ENCODE results near the gene LRRC45.
"Not testable (repeated sequence)": the region's sequence is repeated elsewhere in the genome, so short reads cannot be mapped to it uniquely, and the experiment has no call there.

Gene LRRC45

GRCh38 chr17:82036634-82037091, 13.6 kb downstream of the LRRC45 start:
- DNase-seq (ENCODE audit: low spot score), result no peak

- DNase-seq (ENCODE audit: low spot score), result peak; percentile 89
Observed at GRCh38 chr17:82037092-82037888, 14.2 kb downstream of the LRRC45 start, which contains the start of gene DCXR. Gene DCXR, minus strand, starts transcription at chr17:82037697. Its CDS starts 15 bp downstream, at chr17:82037682.

- no peak for DNase-seq (ENCODE audit: low spot score)
Observed at GRCh38 chr17:82037889-82038195, 14.7 kb downstream of the LRRC45 start.

GRCh38 chr17:82038796-82039409, 15.8 kb downstream of the LRRC45 start:
- DNase-seq (ENCODE audit: low spot score), result not testable (repeated sequence)

GRCh38 chr17:82039695-82040299, 16.7 kb downstream of the LRRC45 start:
- no peak for DNase-seq (ENCODE audit: low spot score)

GRCh38 chr17:82041144-82041814, 18.2 kb downstream of the LRRC45 start:
- DNase-seq (ENCODE audit: low spot score), result no peak

GRCh38 chr17:82042649-82043048, 19.5 kb downstream of the LRRC45 start:
- no peak for DNase-seq (ENCODE audit: low spot score)

GRCh38 chr17:82043507-82043906, 20.4 kb downstream of the LRRC45 start:
- DNase-seq (ENCODE audit: low spot score), result no peak

- DNase-seq (ENCODE audit: low spot score), result no peak
Observed at GRCh38 chr17:82045936-82046484, 22.9 kb downstream of the LRRC45 start.

GRCh38 chr17:82046903-82047302, 23.8 kb downstream of the LRRC45 start:
- no peak for DNase-seq (ENCODE audit: low spot score)

- no peak for DNase-seq (ENCODE audit: low spot score)
Observed at GRCh38 chr17:82047379-82047778, 24.3 kb downstream of the LRRC45 start.

GRCh38 chr17:82047914-82048570, 24.9 kb downstream of the LRRC45 start:
- no peak for DNase-seq (ENCODE audit: low spot score)

- DNase-seq (ENCODE audit: low spot score), result no peak
Observed at GRCh38 chr17:82048571-82048971, 25.5 kb downstream of the LRRC45 start.

GRCh38 chr17:82049106-82049505, 26.0 kb downstream of the LRRC45 start:
- DNase-seq (ENCODE audit: low spot score), result no peak

- no peak for DNase-seq (ENCODE audit: low spot score)
Observed at GRCh38 chr17:82049521-82049971, 26.4 kb downstream of the LRRC45 start.

- no peak for DNase-seq (ENCODE audit: low spot score)
Observed at GRCh38 chr17:82050152-82050760, 27.2 kb downstream of the LRRC45 start.

- DNase-seq (ENCODE audit: low spot score), result no peak
Observed at GRCh38 chr17:82050761-82051641, 27.9 kb downstream of the LRRC45 start.

- peak; percentile 51 for DNase-seq (ENCODE audit: low spot score)
Observed at GRCh38 chr17:82051776-82052637, 28.9 kb downstream of the LRRC45 start, which contains the start of the genes GPS1 and RFNG. Gene GPS1, plus strand, starts transcription at chr17:82051898. Its CDS starts 34 bp downstream, at chr17:82051932. Gene RFNG, minus strand, starts transcription at chr17:82051811. Its CDS starts 45 bp downstream, at chr17:82051766.

GRCh38 chr17:82052638-82053059, 29.5 kb downstream of the LRRC45 start:
- DNase-seq (ENCODE audit: low spot score), result no peak
